GM18517 (cell line): Measurements from ENCODE around the gene MARCKS.

Experiments used
- ATAC-seq: cut with Tn5 transposase; IDR thresholded peaks from one replicate; pipeline ENCODE4 v1.9.1; 2021; ENCODE audit warnings: mild to moderate bottlenecking, moderate library complexity; ENCODE audit not compliant: unreplicated experiment

Gene MARCKS

GRCh38 chr6:113856625-113857555 lies at the start of gene MARCKS:
TSS of gene MARCKS (plus strand) at chr6:113857345. CDS start at chr6:113857746, 401 bp downstream.
- ATAC-seq, result peak; percentile 32

- ATAC-seq, result peak; percentile 65
Observed at GRCh38 chr6:113809826-113810225, 47.3 kb upstream of the MARCKS start.

- ATAC-seq, result no peak
Observed at GRCh38 chr6:113813142-113813541, 44.0 kb upstream of the MARCKS start.

- ATAC-seq, result no peak
Observed at GRCh38 chr6:113818578-113818977, 38.6 kb upstream of the MARCKS start.

- no peak for ATAC-seq
Observed at GRCh38 chr6:113819169-113819830, 37.8 kb upstream of the MARCKS start.

- no peak for ATAC-seq
Observed at GRCh38 chr6:113820761-113821160, 36.4 kb upstream of the MARCKS start.

GRCh38 chr6:113821445-113821844 lies 35.7 kb upstream of the MARCKS start:
- ATAC-seq, result no peak

- no peak for ATAC-seq
Observed at GRCh38 chr6:113823916-113824315, 33.2 kb upstream of the MARCKS start.

GRCh38 chr6:113824411-113824810 lies 32.7 kb upstream of the MARCKS start:
- ATAC-seq, result no peak

- no peak for ATAC-seq
Observed at GRCh38 chr6:113824866-113825265, 32.3 kb upstream of the MARCKS start.

GRCh38 chr6:113825781-113826180 lies 31.4 kb upstream of the MARCKS start:
- no peak for ATAC-seq

- no peak for ATAC-seq
Observed at GRCh38 chr6:113828984-113829695, 28.0 kb upstream of the MARCKS start.

GRCh38 chr6:113829696-113830045 lies 27.5 kb upstream of the MARCKS start:
- ATAC-seq, result no peak

GRCh38 chr6:113830140-113830539 lies 27.0 kb upstream of the MARCKS start:
- ATAC-seq, result no peak

- no peak for ATAC-seq
Observed at GRCh38 chr6:113833537-113833936, 23.6 kb upstream of the MARCKS start.

GRCh38 chr6:113837170-113837569 lies 20.0 kb upstream of the MARCKS start:
- no peak for ATAC-seq

- no peak for ATAC-seq
Observed at GRCh38 chr6:113842165-113842564, 15.0 kb upstream of the MARCKS start.

- no peak for ATAC-seq
Observed at GRCh38 chr6:113843500-113844073, 13.6 kb upstream of the MARCKS start.

- ATAC-seq, result no peak
Observed at GRCh38 chr6:113846577-113846976, 10.6 kb upstream of the MARCKS start.

- no peak for ATAC-seq
Observed at GRCh38 chr6:113847447-113847846, 9.7 kb upstream of the MARCKS start.

GRCh38 chr6:113848280-113848679 lies 8.9 kb upstream of the MARCKS start:
- no peak for ATAC-seq
